NCI-H1694 (cell line): ENCODE measurements around the gene SSH3.
A peak's percentile ranks its signal among the peaks of the same experiment; 100 is the strongest.

Source experiments
- DNase-seq: peaks from one replicate; lab custom pipeline; 2025; lab: John Stamatoyannopoulos, UW

SSH3 gene

GRCh38 chr11:67280341-67280787 lies 23.0 kb upstream of the SSH3 start:
- DNase-seq = no peak

- no peak for DNase-seq
These were observed 22.4 kb upstream of the SSH3 start for GRCh38 chr11:67280788-67281551.

- no peak for DNase-seq
These were observed 21.7 kb upstream of the SSH3 start for GRCh38 chr11:67281552-67282150.

- no peak for DNase-seq
These were observed 21.0 kb upstream of the SSH3 start for GRCh38 chr11:67282155-67282875.

GRCh38 chr11:67282876-67283371 lies 20.4 kb upstream of the SSH3 start:
- DNase-seq = no peak

- no peak for DNase-seq
These were observed 19.8 kb upstream of the SSH3 start for GRCh38 chr11:67283481-67283963.

- no peak for DNase-seq
These were observed 18.4 kb upstream of the SSH3 start for GRCh38 chr11:67284811-67285540.

- no peak for DNase-seq
These were observed 17.5 kb upstream of the SSH3 start for GRCh38 chr11:67285541-67286498.

- no peak for DNase-seq
These were observed 16.6 kb upstream of the SSH3 start for GRCh38 chr11:67286621-67287333.

GRCh38 chr11:67287355-67288197 lies 15.8 kb upstream of the SSH3 start:
- no peak for DNase-seq

- no peak for DNase-seq
These were observed 15.2 kb upstream of the SSH3 start for GRCh38 chr11:67288198-67288451.

- peak; percentile 64 for DNase-seq
These were observed 14.7 kb upstream of the SSH3 start for GRCh38 chr11:67288452-67289225.

- DNase-seq = peak; percentile 33
These were observed 14.1 kb upstream of the SSH3 start, which contains the start of gene ANKRD13D for GRCh38 chr11:67289226-67289650. Gene ANKRD13D, plus strand, starts transcription at chr11:67289303. Its CDS starts 158 bp downstream, at chr11:67289461.

- no peak for DNase-seq
These were observed 13.5 kb upstream of the SSH3 start for GRCh38 chr11:67289651-67290479.

GRCh38 chr11:67290801-67291200 lies 12.5 kb upstream of the SSH3 start:
- DNase-seq = no peak

GRCh38 chr11:67291481-67292381 lies 11.6 kb upstream of the SSH3 start:
- no peak for DNase-seq

- DNase-seq = no peak
These were observed 10.7 kb upstream of the SSH3 start for GRCh38 chr11:67292671-67293070.
